NCI-H510A treated with DMSO at 0.1 percent for 48 hours (cell line): Measurements from ENCODE around the gene SPOP.

Experiments used
- DNase-seq: peaks from one replicate; lab custom pipeline; 2025; lab: John Stamatoyannopoulos, UW

The SPOP gene

DNA sequence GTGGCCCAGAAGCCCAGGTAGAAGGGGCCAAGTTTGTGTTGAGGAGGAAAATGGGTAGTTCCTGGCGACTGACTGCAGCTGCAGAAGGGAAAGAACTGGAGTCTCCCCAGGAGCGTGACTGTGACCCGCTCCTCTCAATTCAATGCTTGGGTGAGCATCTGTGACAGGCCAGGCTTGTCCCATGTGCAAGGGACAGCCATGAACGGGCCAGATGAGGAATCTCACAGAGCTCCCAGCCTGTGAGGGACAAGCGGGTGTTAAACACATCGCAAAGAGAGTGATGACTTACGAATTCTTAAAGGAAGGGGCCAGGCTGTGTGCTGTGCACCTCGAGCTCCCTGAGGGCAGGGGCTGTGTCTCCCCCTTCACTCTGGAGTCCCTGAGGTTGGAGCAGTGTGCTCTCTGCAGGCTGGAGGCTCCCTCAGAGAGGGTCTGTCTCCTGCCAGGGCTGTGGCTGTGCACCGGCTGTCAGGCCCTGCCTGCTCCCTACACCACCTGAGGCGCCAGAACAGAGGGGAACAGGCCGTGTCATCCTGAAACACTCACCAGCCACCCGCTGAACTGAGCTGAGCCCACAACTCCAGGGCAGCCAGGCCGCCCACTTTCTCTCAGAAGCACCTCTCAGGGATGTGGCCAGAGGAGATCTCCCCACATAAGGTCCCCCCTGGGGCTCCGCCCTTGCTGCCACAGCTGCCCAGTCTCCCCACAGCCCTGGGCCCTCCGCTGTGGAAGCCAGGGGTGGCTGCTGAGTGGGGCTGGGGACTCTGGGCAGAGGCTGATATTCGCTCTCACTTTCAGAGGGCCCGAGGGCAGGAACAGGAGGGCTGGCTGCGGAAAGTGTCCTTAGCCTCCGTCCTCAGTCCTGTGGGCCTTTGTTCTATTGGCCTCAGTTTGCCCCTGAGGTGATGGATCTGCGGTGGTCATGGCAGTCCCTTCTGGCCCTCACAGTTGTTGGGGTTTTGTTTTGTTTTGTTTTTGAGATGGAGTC lies 127.9 kb downstream of the SPOP start:
- DNase-seq, result no peak

DNA sequence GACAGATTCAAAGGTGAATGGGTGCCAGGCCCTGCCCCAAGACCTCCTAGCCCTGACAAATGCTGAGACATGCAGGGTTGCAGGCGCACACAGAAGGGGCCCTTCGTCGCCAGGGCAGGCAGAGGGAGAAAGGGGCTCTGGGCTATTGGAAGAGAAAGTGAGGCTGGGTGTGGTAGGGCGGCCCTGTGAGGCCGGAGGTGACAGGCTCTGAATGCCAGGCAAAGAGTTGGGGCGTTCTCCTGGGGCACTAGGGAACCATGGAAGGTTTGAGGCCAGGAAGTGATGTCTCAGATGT lies 128.6 kb downstream of the SPOP start:
- DNase-seq, result no peak
